SKM-1 treated with dmso at 0.1 percent for 144 hours (cell line): ENCODE data around the gene CEACAM20.
"Not testable (repeated sequence)": the region's sequence is repeated elsewhere in the genome, so short reads cannot be mapped to it uniquely, and the experiment has no call there.

Source experiments
- DNase-seq: peaks from one replicate; lab custom pipeline; 2025; ENCODE audit not compliant: unreplicated experiment; lab: John Stamatoyannopoulos, UW

The CEACAM20 gene

DNA sequence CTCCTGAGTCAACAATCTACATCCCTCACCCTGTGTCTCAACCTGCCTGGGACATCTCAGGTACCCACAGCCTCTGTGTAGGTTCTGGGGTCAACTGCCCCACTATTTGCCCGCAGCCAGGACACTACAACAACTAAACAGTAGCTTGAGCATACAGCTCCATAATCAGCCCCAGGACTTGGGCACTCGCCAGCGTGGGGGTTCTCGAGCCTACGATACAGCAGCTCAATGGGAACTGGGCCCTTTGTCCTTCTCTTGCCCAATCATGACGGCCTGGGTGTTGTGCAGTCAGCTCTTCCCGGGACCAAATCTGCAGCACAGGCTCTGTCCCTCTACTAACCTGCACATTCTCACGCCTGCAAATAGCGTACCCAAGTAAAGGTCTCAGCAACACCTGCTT lies 30.5 kb downstream of the CEACAM20 start:
- DNase-seq, result no peak

GRCh38 chr19:44496711-44497110 lies 32.8 kb downstream of the CEACAM20 start:
- no peak for DNase-seq

DNA sequence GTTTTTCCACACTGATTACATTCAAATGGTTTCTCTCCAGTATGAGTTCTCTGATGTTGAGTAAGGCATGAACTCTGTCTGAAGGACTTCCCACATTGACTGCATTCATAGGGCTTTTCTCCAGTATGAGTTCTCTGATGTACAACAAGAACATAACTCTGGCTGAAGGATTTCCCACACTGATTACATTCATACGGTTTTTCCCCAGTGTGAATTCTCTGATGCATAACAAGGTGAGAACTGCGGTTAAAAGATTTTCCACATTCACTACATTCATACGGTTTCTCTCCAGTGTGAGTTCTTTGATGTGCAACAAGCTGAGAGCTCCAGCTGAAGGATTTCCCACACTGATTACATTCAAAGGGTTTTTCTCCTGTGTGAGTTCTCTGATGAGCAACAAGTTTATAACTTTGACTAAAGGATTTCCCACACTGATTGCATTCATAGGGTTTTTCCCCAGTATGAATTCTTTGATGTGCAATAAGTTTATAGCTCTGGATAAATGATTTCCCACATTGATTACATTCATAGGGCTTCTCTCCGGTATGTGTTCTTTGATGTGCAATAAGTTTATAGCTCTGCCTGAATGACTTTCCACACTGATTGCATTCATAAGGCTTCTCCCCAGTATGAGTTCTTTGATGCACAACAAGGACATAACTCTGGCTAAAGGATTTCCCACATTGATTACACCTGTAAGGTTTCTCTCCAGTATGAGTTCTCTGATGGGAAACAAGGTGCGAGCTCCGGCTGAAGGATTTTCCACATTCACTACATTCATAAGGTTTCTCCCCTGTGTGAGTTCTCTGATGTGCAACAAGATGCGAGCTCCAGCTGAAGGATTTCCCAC lies 52.7 kb downstream of the CEACAM20 start:
- no peak for DNase-seq

DNA sequence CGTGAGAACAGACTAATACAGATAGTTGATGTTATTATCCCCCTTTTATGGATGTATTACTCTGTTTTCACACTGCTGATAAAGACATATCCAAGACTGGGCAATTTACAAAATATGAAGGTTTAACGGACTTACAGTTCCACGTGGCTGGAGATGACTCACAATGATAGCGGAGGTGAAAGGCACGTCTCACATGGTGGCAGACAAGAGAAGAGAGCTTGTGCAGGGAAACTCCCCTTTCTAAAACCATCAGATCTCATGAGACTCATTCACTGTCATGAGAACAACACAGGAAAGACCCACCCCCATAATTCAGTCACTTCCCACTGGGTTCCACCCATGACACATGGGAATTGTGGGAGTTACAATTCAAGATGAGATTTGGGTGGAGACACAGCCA lies 60.7 kb downstream of the CEACAM20 start:
- not testable (repeated sequence) for DNase-seq

- not testable (repeated sequence) for DNase-seq
These were observed 66.7 kb downstream of the CEACAM20 start for GRCh38 chr19:44462600-44463286.
